NCI-H510A (cell line): ENCODE results near the gene CHST11.

Experiments
- DNase-seq: peaks from one replicate; lab custom pipeline; 2025; lab: John Stamatoyannopoulos, UW

The CHST11 gene

DNA sequence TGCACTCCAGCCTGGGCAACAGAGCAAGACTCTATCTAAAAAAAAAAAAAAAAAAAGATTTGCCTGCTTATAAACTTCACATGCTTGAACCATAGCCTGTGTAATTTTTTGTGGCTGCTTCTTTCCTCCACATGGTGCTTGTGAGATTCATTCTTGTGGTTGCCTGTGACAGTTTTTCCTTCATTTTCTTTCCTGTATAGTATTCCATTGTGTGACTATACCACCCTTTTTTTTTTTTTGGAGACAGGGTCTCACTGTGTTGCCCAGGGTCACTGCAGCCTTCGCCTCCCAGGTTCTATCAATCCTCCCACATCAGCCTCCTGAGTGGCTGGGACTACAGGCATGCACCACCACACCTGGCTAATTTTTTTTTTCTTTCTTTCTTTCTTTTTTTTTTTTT, 22.6 kb upstream of the CHST11 start:
- no peak for DNase-seq

DNA sequence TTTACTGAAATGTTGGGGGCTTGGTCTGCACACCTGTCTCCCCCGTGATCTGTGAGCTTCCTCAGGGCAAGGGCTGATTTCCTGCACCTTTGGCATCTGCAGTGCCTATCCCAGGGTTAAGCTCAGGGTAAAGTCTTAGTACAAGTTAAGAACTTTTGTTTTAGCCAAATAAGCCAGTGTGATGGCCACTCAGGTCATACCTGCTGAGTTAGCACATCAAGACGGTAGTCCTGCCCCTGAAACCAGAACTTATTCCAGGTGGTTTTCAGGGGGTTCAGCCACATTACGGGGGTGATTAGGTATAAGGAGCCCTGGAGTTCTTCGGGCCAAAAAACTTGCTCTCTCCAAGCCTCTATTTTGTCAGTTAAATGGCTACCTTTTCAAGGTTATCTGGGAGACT, 21.6 kb upstream of the CHST11 start:
- no peak for DNase-seq

DNA sequence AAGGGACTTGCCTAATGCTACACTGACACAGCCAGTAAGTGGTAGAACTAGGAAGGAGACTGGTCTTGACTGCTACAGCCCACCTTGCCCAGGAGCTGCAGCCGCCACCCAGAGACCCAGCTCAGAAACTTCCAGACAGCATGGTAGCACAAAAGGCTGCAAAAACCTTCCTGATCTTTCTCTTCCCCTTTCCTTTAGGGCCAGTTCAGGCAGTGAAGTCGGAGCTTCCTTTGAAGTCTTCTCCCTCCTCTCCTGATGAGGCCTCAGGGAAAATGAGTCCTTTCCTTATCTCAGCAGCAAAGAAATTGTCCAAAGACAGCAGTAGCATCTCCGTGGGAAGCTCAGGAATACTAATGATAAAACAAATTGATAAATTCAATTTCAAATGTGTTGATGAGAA, 21.0 kb upstream of the CHST11 start:
- no peak for DNase-seq

DNA sequence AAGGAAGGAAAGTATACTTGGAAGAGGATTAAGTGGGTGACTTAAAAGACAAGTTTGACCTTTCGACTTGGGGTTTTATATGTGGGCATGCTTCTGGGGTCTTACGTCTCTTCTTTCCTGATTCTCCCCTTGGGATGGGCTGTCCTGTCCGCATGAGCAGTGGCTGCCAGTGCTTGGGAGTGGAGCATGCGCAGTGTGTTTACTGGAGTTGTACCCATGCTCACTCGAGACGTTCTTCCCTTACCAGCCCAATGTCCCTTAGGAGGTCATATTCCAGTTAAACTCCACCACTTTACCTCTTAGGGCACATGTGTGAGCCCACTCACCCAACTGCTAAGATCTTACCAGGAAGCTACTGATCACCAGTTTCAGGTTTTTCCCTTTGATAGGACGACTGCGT, 20.0 kb upstream of the CHST11 start:
- no peak for DNase-seq

DNA sequence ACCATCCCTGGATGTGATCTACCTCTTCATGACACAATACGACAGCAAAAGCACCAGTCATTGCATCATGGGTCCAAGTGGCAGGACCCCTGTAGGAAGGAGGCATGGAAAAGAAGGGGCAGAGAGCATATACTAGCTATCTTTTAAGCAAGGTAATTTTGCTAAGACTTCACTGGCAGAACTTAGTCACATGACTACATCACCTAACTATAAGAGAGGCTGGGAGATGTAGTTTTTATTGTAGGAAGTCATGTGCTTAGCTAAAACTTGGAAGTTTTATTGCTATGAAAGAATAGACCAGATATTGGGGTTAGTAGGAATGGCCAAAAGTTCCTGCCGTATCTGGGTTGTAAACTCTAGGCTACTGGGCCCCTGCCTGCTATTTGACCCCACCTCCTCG, 18.6 kb upstream of the CHST11 start:
- no peak for DNase-seq

DNA sequence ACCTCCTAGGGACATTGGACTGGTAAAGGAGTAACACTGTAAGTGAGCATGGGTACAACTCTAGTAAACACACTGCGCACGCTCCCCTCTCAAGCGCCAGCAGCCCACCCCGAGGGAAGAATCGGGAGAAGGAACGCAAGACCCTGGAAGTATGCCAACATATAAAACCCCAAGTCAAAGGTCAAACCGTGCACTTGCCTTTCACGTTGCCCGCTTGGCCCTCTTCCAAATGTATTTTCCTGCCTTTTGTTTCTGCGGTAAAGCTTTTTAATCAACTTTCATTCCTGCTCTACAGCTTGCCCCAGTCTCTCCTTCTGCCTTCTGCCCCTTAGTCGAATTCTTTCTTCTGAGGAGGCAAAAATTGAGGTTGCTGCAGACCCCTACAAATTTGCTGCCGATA, 17.6 kb upstream of the CHST11 start:
- DNase-seq = no peak

DNA sequence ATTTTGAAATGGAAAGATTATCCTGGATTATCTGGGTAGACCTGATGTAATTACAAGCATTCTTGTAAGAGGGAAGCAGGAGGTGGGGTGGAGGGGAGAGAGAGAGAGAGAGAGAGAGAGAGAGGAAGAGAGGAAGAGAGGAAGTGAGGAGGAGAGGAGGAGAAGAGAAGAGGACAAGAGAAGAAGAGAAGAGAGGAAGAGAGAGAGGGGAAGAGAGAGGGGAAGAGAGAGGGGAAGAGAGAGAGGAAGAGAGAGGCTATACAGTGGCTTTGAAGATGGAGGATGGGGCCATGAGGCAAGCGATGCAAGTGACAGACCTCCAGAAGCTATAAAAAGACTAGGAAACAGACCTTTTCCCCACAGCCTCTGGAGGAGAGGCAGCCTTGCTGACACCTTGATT, 13.7 kb upstream of the CHST11 start:
- DNase-seq = no peak

DNA sequence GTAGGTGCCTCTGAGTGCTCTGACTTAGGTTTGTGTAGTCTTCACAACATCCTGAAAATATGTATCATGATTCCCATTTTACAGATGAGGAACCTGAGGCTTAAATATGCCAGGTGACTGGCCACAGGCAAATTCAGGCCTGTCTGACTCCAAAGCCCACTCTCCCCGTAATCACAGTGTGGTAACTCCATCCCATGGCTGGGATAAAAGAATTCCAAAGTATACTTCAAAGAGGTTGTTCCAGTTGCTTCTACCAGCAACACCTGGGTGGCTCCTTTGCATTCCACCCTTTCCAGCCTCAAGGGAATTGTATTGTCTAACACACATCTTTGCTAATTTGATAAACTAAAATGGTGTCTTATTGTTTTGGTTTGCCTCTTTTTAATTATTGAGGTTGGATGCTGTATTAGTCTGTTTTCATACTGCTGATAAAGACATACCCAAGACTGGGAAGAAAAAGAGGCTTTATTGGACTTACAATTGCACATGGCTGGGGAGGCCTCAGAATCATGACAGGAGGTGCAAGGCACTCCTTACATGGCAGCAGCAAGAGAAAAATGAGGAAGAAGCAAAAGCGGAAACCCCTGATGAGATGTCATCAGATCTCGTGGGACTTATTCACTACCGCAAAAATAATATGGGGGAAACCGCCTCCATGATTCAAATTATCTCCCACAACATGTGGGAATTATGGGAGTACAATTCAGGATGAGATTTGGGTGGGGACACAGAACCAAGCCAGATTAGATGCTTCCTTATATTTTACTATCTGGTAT, 9.9 kb upstream of the CHST11 start:
- no peak for DNase-seq

DNA sequence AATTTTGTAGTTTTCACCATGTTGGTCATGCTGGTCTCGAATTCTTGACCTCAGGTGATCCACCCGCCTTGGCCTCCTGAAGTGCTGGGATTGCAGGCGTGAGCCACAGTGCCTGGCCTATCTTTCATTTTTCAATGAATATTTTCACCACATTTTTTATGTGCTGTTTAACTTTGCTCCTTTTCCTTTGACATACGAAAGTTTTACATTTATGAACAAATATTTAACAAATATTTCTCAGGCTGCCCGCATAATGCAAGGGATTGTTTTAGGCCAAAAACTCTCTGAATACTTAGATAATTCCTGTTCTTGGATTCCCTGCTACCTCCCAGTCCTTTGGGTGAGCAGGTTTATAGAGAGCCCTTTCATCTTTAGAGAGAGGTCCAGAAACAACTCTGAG, 8.7 kb upstream of the CHST11 start:
- DNase-seq = no peak

DNA sequence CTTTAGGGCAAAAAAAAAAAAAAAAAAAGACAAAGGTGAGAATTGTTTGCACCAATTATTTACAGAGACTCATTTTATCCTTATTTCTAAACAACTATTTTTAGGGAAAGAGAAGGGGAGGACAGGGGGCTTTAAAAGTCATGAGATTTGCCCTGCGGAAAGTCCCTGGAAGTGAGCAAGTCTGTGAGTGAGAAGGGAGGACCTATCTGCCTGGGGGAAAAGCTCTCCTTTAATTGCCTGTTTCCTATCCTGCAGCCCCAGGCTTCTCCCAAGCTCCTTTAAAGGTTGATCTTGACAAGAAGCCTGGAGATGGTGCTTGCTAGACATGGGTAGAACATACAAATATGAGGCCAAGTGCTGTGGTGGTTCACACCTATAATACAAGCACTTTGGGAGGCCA, 8.3 kb upstream of the CHST11 start:
- DNase-seq = no peak

DNA sequence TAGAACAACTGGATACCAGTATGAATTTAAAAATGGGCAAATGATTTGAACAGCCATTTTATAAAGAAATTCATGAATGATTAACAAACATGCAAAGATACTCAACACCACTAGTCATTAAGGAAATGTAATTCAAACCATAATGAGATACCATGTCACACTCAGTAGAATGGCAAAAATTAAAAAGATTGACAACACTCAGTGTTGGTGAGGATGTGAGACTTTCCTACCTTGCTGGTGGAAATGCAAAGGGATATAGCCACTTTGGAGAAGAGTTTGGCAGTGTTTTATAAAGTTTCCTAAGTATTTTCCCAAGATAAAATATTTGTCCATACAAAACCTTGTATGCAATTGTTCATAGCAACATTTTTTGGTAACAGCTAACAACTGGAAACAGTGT, 6.0 kb upstream of the CHST11 start:
- DNase-seq = no peak

DNA sequence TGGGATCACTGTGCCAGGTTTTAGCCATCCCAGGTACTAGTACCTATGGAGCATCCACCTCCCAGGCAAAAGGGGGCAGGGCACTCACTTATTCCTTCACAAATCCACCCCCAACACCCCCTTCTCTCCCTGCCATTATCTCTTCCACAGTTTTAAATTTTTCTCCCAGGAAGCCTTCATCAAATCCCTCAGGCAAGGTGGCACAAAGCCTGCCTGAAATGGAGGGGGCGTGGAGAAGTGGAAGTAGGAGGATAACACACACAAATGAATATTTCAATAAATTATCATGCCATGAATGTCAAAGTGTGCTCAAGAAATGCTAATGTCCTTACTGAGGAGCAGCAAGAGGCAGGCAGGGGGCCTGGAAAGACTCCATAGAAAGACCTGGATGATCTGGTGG, 4.7 kb upstream of the CHST11 start:
- no peak for DNase-seq

DNA sequence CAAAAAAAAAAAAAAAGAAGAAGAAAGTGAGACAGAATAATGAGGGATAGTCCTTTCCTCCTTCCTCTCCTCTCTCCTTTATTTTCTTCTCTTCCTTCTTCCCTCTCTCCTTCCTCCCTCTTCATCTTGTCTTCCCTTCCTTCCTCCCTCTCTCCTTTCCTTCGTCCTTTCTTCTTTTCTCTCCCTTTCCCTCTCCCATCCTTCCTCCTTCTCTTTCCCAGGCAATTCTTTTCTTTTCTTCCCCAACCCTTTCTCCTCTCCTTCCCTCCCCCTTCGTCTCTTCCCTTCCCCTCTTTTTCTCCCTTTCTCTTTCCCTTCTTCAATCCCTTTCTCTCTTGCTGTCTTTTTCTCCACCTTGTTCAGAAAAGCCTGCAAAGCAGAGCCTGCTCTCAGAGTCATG, 3.6 kb upstream of the CHST11 start:
- DNase-seq = no peak

DNA sequence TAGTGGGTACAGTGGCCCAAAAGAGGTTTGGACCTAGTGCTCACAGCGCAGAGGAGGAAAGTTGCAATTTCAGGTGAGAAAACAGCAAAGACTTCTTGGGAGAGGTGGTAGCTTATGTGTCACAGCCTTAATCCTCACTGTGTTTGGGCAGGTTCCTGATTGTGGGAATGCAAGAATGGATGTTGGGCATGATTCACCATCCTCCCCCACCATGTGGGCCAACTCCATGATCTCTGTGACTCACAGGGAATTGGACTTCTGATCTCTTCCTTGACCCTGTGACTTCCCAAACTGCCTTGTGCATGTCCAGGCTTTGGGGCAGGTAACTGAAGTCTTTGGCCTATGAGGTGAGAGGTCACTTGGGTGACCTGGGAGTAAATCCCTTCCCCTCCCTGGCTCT, 1.8 kb upstream of the CHST11 start:
- no peak for DNase-seq

DNA sequence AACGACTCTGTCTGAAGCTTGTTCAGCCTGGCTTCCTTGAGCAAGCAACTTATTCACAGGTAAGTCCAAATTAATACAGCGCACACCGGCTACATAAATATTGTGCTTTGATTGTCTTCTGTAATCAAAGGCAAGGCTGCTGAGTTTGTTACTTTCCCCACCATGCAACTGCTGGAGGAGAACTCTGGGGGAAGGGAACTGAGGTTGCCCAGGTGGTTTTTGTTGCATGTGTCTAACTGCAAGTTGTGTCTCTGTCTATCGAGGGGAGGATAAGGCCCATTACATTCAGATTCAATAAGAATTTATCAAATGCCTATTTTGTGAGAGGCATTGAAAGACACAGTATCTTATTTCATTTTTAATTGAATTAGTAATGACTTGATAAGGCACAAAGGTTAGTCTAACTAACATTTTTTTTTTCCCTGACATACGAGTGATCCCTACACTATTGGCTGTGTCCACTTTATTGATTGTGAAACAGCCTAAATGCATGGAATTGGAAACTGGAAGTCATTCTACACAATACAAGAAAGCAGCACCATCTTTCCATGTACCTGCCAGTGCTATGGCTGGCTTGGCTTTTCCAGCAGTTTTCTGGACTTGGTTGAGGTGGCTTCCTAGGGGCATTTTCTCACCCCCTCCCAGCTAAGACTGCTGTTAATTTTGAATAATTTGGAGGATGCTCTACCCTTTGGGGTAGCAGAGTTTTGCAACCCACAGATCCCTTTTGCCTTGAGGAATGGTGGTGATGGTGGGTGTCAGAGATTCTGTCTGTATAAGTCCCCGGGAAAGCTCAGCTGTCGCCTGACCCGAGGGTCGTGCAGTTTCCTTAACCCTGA, 951 bp upstream of the CHST11 start:
- no peak for DNase-seq

DNA sequence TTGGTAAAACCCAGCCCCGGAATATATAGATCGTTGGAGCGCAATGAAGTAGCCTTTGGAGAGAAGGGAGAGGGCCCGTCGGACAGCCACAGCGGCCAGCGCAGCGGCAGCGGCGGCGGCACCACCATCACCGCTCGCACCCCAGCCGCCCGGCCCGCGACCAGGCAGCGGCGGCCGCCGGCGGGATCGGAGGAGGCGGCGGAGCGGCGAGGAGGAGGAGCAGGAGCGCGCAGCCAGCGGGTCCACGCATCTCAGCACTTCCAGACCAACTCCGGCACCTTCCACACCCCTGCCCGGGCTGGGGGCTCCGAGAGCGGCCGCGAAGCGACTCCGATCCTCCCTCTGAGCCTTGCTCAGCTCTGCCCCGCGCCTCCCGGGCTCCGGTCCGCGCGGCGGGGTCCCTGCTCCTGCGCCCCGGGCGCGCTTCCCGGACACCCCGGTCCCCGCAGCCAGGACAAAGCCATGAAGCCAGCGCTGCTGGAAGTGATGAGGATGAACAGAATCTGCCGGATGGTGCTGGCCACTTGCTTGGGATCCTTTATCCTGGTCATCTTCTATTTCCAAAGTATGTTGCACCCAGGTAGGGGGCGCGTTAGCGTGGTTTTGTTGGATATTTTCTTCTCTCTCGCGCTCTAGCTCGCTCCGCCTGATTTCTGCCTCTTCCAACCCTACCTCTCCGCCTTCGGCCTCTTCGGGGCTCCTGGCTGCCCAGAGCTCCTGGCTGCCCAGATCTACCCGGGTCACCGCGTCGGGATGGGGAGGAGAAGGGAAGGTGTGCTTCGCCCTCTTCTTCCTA, 400 bp downstream of the CHST11 start:
- no peak for DNase-seq

DNA sequence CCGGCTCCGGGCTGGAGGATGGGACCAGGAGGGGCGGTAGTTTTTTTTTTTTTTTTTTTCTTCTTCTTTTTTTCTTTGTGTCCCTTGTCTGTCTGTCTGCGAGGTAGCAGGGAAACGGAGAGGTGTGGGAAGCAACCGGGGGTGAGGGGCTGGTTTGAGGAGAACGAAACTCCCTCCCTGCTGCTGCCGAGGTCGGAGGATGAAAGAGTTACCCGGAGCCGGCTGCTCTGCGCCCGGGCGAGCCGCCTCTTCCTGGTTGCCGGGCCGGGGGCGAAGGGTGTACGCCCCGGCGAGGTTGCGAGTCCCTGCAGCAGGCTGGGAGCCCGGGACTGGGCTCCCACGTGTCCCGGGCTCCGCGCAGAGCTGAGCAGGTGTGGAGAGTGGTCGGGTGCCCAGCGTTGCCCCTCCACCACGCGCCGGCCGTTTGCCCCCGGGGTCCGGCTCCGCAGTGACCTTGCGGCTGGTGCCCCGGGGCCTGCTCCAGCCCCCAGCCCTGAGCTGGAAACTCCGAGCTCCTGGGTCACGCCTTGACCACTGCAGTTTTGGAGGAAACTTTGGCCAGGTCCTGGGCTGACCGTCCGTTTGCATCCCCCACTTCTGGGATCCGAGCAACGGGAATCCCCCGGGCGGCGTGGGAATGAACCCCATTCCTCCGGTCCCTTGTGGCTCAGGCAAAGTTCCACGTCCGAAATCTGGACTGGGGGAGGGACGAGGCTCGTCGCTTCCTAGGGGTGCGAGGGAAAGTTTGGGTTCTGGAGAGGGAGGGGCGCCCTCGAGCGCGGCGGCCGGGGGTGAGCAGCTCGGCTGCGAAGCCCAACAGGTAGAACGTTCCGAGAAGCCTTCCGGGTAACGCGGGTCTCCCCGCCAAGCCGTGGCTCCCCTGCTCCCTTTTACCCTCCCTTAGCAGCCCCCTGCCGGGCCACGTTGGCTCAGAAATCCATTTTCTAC, 1.3 kb downstream of the CHST11 start:
- DNase-seq = peak; percentile 22

DNA sequence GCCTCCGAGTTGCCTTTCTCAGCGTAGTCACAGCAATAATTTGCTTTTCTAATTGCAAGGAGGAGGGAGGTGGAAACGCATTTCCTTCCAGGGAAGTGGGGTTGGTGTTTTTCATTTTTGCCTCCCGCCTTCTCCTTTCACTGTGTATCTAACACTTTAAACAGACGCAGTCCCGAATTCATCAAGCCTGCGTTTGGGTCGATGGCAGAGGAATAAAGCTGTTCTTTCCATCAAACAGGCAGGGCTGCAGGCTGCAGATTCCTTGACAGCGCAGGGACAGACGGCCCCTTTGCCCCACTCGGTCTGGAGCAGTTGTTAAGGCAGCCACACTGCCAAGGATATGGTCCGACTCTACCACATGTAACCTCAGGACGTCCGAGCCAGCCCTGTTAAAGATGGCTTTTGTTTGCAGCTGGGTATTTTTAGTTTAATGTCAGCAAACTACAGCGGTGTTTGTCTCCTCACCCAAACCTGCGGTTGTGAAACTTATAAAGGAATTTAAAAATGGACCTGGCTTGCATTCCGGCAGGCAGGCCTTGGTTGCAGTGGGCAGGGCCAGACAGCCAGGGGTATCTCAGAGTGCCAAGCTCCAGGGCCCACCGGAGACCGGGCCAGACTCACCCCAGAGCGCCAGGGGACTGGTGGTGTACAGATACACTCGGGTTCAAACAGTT, 2.1 kb downstream of the CHST11 start:
- no peak for DNase-seq

DNA sequence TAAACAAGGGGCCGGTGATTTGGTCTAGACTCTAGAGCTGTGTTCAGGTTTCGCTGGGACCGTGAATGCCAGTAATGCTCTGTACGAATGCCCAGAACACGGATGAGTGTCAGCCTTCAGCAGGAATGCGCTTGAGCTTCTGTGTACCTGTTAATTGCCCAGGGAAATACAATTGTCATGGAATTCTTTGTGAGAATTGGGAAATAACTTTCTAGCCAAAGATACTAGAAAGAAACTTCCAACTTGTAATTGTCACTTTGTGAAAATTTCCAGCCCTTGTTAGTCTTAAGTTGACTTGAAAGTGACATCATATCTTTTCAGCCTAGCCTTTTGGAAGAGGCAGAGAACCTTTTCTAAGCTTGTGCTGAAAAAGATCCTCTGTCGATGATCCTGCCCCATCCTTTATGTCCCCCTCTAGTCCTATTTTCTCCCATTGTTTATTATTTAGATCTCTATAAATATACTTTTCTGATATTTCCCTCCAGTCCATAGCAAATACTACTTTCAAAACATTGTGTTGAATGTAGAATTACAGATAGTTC, 2.7 kb downstream of the CHST11 start:
- DNase-seq = no peak

DNA sequence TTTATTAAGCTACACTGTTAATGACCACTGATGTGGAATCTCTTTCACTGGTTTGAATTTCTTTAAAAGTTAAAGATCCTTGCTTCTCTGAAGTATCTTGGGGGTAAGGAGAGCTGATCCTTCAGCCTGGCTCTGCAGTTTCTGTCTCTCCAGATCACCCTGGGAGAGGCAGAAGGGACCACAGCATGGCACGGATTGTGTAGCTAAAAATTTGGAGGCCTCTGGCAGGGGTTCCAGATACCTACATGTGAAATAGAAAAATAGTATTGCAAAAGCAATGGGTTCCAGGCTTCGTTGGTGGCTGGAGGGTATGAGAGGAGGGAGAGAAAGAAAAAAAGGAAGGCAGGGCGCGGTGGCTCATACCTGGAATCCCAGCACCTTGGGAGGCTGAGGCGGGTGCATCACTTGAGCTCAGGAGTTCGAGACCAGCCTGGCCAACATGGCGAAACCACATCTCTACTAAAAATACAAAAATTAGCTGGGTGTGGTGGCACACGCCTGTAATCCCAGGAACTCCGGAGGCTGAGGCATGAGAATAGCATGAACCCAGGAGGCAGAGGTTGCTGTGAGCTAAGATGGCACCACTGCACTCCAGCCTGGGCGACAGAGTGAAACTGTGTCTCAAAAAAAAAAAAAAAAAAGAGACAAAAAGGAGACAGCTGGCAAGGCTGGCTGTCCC, 3.4 kb downstream of the CHST11 start:
- no peak for DNase-seq
